Gastrocnemius medialis (tissue), 4 donors: Measurements from ENCODE around the gene TNC.

Experiments used
- CTCF ChIP-seq, 5 experiments: fragments of 450-650 bp in 3 of 5; fragments of 200-600 bp in 2 of 5; sonication (generic) in 2 of 5; IDR thresholded peaks in 4 of 5; conservative IDR thresholded peaks in 1 of 5; 1 replicate in 4 of 5; 2 replicates in 1 of 5; pipeline ENCODE4 v1.5.1; 2016 to 2019; ENCODE audit warnings: antibody characterized with exemption in 5 of 5, mild to moderate bottlenecking in 3 of 5, moderate library complexity in 3 of 5
- POLR2A ChIP-seq, 2 donors: fragments of 450-650 bp; IDR thresholded peaks; one replicate each; pipeline ENCODE4 v1.6.1; 2017; ENCODE audit warnings: antibody characterized with exemption in 2 of 2, mild to moderate bottlenecking in 2 of 2, moderate library complexity in 2 of 2

GRCh38 chr9:114972510-114973136 lies 145.3 kb downstream of the TNC start:
- TF ChIP-seq POLR2A (IDR thresholded peaks at IDR 0.05) (no peak), CTCF (IDR thresholded peaks at IDR 0.05 in 4 of 5, conservative IDR thresholded peaks at IDR 0.05 in 1 of 5) (no peak)
